ENCODE results near the gene TEX28.
"Not testable (repeated sequence)": the region's sequence is repeated elsewhere in the genome, so short reads cannot be mapped to it uniquely, and the experiment has no call there.

TEX28 gene

DNA sequence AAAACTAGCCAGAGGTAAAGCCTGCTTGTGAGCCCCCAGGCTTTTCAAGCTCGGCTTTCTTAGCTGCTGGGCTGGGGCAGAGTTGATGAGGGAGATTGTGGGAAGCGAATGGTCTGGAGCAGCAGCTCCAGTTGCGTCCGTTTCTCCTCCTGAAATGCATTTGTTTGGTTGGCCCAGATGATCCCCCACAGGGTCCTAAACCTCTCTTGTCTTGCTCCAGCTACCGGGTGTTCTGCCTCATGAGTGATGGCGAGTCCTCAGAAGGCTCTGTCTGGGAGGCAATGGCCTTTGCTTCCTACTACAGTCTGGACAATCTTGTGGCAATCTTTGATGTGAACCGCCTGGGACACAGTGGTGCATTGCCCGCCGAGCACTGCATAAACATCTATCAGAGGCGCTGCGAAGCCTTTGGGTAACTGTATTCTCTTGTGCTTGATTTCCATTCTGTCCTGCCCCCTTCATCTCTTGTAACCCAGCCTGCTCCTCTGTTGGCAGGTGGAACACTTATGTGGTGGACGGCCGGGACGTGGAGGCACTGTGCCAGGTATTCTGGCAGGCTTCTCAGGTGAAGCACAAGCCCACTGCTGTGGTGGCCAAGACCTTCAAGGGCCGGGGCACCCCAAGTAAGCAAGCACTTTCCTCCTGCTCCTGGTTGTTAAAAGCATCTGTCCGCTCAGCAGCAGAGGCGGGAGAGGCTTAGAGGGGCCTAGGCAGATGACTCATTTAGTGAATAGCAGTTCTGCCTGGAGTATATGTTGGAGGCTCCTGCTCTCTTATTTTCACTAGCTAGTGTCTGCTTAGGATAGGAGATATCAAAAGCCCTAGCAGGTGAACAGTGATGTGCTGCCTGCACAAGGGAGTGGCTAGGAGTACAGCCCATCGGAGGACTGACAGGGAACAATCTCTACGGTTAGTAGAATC lies 16.0 kb upstream of the TEX28 start:
- DNase-seq (ENCODE audit: low spot score): no peak

DNA sequence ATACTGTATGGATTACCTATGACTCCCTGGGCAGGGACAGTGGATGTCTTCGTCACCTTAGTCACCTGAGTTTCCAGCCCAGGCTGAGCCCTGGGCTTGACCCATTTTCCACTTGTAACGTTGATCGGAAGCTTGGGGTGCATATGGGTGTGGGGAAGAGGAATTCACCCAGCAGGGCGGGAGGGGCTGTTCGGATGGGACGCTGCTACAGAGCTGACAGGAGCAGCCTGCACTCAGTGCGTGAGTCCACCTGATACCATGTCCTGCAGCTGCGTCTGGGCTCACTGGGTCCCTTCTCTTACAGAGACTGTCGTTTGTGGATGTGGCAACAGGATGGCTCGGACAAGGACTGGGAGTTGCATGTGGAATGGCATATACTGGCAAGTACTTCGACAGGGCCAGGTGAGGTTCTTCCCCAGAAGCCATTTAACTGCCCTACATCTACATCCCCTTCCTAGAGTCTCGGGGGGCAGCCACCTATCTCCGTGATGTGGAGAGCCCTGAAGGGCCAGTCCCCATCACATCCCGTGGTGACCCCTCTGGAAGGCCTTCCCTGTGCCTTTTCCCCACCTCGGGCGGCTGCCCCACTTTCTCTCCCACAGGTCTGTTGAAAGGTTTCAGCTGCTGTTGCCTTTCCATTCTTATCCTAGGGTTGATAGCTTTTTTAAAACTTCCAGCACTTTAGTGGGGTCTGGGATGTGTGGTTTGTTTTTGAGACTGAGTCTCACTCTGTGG lies 14.3 kb upstream of the TEX28 start:
- no peak for DNase-seq (ENCODE audit: low spot score)

DNA sequence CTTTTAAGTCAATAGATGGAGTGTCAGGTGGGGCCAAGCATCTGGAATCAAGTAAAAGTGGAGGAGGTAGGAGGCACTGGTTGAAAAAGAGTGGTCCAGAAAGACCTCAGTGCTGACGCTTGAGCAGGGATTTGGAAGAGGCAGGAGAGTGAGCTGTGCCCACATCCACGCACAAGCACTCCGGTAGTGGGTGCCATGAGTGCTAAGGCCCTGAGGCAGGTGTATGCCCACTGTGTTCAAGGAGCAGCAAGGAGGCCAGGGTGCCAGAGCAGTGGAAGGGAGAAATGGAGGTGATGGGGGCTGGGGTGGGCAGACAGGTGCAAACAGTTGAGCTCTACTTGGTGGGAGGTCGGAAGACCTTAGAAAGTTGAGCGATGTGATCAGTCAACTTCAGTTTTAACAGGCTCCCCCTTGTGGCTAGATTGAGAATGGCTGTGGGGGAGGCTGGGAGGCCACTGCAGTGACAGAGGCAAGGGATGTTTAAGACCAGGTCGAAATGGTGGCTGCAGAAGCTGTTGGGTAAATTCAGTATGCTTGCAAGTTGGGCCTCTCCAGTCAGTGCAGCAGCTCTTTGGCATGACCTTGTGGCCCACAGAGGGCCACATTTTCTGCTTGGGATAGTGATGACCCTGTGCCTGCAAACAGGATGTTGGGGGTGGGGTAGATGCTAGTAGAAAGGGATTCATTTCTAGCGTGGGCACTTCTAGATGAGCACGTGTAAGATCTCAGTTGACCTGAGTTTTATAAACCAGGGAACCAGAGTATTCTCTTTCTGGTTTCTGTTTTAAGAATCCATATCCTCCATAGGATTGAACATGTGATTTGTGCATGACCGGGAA lies 13.4 kb upstream of the TEX28 start:
- peak; percentile 44 for DNase-seq (ENCODE audit: low spot score)

DNA sequence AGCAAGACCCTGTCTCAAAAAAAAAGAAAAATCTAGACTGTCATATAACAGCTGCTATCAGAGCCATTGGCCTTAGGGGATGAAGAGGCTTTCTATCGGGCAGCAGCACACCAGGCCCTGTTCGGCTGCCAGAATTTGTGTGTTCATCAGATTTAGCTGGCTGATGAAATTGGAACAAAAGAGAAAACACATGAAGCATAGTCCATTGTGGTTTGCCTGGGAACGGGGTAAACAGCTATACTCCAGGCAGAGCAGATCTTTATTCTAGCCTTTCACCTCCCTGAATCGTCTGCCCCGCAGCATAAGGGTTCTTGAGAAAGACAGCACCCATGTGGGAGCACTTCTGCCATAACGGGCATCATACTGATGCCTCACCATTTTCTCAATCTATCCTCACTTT lies 12.3 kb upstream of the TEX28 start:
- no peak for DNase-seq (ENCODE audit: low spot score)

DNA sequence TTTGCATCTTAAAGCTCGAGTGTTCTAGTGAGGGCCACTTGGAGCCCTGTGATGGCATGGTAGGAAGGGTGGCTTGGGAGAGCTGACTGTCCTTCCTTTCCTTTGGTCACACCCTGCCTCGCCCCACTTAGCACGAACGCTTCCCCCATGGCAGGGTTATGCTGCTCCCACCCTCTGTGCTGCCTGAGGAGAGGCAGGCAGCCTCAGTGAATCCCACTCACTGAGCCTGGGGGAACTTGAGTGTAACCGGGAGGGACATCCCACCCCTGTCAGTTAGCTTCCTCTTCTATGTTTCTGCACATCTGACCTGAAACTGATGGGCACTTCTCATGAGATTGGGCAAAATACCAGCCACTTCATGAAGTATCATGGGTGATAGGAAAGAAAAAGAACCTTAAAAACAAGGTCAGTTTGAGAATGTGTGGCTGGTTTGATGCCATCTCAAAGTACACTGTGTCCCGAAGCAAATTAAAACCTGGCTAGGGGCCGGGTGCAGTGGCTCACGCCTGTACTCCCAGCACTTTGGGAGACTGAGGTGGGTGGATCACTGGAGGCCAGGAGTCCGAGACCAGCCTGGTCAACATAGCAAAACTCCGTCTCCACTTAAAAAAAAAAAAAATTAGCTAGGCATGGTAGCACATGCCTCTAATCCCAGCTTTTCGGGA lies 10.7 kb upstream of the TEX28 start:
- DNase-seq (ENCODE audit: low spot score): no peak

DNA sequence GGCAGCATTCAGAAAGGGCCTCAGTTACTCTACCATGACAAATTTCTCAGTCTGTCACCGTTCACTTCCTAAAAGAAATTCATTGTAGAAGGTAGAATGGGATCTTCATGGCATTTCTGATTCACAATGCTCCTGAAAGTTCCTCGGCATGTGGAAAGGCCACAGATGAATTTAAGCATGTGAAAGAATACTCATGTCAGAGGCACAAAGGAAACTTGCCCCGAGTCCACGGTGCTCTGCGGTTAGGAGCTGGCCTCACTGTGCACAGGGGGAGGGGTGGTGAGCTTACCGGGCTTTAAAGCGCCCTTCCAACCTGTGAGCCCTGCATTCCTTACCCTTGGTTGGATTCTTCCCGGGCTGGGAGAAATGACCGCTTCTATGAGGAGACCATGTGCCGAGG lies 9.9 kb upstream of the TEX28 start:
- no peak for DNase-seq (ENCODE audit: low spot score)

DNA sequence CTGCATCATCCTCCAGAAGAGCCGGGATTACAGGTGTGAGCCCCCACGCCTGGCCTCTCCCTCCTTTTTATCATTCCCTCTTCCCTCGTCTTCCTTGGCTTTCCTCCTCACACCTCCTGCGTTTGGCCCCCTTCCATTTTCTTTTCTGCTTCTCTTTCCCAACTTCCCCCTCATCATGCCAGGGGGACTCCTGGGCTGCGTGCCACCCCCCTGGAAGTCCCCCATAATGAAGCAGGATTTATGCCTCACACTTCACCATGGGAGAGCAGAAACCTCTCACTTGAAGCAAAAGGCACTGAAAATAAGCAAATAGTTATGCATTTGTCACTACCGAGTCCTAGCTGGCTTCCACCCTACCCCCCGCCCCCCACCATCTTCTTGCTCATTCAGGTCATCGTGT lies 8.6 kb upstream of the TEX28 start:
- no peak for DNase-seq (ENCODE audit: low spot score)

DNA sequence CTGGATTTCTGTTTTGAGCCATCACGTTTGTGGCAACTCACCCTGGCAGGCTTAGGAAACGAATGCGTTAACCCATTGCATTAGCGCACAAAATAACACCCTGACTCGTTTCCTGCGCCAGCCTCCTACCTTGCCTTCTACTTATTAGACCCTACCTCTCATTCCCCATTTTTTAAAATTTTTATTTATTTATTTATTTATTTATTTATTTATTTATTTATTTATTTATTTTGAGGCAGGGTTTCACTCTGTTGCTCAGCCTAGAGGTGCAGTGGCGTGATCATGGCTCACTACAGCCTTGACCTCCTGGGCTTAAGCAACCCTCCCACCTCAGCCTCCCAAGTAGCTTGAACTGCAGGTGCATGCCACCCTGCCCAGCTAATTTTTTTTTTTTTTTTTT lies 8.1 kb upstream of the TEX28 start:
- not testable (repeated sequence) for DNase-seq (ENCODE audit: low spot score)

DNA sequence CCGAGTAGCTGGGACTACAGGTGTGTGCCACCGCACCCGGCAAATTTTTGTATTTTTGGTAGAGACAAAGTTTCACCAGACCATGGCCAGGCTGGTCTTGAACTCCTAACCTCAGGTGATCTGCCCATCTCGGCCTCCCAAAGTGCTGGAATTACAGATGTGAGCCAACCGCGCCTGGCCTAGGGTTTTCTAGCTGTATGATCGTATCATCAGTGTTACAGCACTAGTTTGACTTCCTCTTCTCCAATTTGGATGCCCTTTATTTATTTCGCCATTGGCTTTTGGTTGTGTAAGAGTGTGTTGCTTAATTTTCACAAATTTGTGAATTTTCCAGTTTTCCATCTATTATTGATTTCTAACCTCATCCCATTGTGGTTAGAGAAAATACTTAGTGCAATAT lies 5.9 kb upstream of the TEX28 start:
- DNase-seq (ENCODE audit: low spot score): no peak

DNA sequence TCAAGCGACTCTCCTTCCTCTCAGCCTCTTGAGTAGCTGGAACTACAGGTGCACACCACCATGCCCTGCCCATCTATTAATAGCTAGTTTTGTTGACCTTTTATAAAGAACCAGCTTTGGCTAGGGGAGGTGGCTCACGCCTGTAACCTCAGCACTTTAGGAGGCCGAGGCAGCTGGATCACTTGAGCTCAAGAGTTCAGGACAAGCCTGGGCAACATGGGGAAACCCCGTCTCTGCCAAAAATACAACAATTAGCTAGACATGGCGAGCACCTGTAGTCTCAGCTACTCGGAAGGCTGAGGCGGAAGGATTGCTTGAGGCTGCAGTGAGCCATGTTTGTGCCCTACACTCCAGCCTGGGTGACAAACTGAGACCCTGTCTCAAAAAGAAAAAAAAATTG lies 3.4 kb upstream of the TEX28 start:
- no peak for DNase-seq (ENCODE audit: low spot score)

DNA sequence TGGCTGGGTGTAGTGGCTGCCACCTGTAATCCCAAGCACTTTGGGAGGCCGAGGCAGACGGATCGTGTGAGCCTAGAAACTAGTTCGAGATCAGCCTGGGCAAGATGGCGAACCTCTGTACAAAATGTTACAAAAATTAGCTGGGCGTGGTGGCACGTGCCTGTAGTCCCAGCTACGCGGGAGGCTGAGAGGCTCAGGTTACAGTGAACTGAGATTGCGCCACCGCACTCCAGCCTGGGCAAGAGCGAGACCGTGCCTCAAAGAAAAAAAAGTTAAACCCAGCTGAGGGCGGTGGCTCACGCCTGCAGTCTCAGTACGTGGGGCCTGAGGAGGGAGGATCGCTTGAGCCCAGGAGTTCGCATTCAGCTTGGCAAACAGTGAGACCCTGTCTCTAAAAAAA lies 1.8 kb upstream of the TEX28 start:
- DNase-seq (ENCODE audit: low spot score): no peak

DNA sequence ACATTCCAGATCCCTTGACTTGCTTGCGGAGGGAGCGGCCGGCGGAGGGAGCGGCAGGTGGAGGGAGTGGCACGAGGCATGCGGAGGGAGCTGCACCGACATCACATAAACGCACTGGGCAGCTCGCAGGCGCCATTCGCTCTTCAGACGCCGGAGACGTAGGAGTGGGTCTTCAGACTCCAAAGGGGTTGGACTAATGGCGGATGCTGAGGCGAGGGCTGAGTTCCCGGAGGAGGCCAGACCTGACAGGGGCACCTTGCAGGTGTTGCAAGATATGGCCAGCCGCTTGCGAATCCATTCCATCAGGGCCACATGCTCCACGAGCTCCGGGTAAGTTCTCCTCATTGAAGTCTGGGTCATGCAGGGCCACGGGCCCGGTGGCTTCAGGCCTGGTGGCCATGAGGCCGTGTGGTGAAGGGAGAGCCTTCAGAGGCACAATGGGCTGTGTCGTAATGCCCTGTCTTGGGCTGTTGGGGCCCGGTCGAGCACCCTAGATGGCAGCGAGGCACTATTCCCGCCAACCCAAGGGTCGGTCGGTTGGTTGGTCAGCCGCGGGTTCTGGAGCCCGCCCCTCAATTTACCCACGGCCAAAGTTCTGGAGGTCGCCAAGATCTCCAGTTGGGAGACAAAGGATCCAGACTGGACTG lies 863 bp upstream of the TEX28 start, which contains the start of gene TKTL1:
TKTL1 (plus strand) TSS at position 132 of the 647 bp plus-strand sequence; CDS start at position 197, 65 bp downstream.
- DNase-seq (ENCODE audit: low spot score): no peak

DNA sequence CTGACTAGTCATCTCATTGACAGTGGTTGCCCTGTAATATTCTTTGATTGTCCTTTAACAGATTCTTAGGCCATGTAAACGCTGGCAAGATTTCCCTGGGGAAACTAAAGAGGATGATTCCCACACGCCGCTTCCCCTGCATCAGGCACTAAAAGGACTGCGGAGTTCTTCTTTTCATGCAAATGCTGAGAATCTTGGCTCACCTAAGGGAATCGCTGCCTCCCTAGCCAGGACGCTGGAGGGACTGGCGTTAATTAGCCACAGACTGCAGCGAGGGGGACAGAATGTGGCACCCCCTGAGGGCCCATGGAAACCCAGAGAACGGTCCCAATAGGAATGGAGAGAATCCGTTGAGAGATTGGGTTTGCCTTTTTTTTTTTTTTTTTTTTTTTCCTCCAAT lies 8.5 kb downstream of the TEX28 start:
- not testable (repeated sequence) for DNase-seq (ENCODE audit: low spot score)

DNA sequence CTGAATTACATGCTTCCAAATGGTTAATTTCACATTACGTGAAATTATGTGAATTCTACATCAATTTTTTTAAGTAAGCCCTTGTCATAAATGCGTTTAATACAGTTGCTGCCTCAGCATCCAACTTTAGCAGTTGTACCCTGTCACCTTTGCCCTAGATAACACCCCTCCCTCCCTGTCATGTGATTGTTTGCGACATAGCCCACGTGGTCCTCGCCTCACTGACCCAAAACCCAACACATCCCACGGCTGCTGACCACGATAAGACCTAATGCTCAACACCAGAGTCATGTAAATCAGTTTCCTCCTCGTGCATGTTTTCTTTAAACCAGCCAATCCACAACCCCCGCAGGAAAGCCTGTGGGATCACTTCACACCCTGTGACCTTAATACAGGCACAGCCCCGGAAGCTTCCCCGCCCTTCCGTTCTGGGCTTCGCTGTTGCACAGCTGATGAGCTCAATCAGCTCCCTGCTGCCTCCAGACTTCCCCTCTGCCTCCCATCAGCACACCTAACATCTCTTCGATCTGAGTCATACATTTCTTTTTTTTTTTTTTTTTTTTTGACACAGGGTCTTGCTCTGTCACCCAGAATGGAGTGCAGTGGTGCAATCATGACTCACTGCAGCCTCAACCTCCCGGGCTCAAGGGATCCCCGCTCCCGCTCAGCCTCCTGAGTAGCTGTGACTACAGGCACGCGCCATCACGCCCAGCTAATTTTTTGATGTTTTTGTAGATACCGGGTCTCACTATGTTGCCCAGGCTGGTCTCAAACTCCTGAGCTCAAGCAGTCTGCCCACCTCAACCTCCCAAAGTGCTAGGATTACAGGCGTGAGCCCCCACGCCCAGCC lies 10.2 kb downstream of the TEX28 start:
- DNase-seq (ENCODE audit: low spot score): not testable (repeated sequence)

DNA sequence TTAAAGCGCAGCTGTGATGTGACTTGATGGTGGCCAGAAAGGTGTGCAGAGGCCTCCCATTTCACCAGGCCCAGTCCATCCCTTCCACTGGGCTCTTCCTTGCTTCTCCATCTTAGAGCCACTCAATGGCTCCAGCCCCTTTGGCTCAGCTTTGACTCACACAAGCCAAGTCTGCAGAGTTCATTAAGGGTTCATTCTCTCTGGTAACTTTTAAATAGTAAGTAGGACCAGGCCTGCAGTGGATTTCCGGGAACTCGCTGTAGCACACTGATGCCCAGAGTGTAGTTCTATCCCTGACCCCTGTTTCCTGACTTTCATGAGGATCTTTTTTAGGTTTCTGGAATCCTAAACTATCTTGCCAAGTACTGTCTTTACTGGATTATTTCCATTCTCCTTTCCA lies 25.7 kb downstream of the TEX28 start:
- DNase-seq (ENCODE audit: low spot score): not testable (repeated sequence)

DNA sequence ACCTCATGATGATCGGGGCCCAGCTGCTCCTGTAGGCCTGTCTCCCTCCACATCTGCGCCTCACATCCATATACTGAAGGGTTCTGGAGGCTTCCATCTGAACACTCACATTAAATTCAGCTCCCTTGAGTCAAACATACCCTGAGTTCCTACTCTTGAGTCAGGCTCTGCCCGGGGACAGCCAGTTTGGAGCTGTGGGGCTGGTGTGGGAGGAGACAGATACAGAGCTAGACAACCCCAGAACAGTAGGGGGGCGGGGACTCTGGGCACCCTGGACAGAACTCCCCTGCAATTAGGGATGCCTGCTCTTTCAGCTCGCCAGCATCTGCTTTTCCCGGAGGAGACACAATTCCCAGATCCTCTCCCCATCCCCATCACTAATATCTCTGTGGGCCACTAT lies 31.9 kb downstream of the TEX28 start:
- not testable (repeated sequence) for DNase-seq (ENCODE audit: low spot score)

DNA sequence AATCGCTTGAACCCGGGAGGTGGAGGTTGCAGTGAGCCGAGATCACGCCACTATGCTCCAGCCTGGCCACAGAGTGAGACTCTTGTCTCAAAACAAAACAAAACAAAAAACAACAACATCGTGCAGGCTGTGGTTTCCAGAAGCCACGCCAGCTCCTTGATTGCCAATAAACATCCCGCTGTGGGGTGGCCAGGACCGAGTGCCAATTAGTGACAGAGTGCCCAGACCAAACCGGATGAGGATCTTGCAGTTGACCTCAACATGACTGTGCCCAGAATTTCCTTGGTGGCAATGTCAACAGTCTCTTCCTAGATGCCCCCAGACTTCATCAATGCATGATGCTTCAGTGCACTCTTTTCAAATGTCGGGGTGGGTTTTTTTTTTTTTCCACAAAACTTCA lies 36.2 kb downstream of the TEX28 start:
- not testable (repeated sequence) for DNase-seq (ENCODE audit: low spot score)

DNA sequence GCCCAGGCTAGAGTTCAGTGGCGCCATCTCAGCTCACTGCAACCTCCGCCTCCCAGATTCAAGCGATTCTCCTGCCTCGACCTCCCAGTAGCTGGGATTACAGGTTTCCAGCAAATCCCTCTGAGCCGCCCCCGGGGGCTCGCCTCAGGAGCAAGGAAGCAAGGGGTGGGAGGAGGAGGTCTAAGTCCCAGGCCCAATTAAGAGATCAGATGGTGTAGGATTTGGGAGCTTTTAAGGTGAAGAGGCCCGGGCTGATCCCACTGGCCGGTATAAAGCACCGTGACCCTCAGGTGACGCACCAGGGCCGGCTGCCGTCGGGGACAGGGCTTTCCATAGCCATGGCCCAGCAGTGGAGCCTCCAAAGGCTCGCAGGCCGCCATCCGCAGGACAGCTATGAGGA lies 37.6 kb downstream of the TEX28 start, which contains the start of gene OPN1MW3:
OPN1MW3 (plus strand) TSS at position 301 of the 400 bp plus-strand sequence; CDS start at position 339, 38 bp downstream.
- not testable (repeated sequence) for DNase-seq (ENCODE audit: low spot score)

DNA sequence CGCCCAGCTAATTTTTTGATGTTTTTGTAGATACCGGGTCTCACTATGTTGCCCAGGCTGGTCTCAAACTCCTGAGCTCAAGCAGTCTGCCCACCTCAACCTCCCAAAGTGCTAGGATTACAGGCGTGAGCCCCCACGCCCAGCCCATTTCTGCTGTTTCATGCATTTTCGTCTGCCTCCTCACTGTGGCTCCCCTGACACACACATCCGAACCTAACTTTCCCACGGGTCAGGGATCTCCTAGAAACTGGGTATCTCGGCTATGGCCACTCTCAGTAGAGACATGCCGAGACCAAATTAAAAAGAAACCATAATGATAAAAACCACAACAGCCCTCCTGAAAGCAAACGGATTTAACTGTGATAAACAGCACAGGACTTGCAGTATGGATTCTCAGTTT lies 46.8 kb downstream of the TEX28 start:
- not testable (repeated sequence) for DNase-seq (ENCODE audit: low spot score)
